MM.1S (cell line): Measurements from ENCODE around the gene EHHADH.
"Not testable (repeated sequence)": the region's sequence is repeated elsewhere in the genome, so short reads cannot be mapped to it uniquely, and the experiment has no call there.

ENCODE experiments used
- DNase-seq: peaks from one replicate; pipeline ENCODE4 v3.0.0-alpha.2; 2015
- H2AFZ ChIP-seq: fragments of 300-600 bp; sonication (generic); 2 replicates; pipeline ENCODE4 v1.6.0; 2016; ENCODE audit warnings: antibody characterized with exemption, low read length
- H3F3A ChIP-seq: fragments of 300-600 bp; sonication (generic); 2 replicates; pipeline ENCODE4 v1.6.1; 2016; ENCODE audit warnings: mild to moderate bottlenecking, antibody characterized with exemption, low read length, moderate library complexity, mixed read lengths; ENCODE audit not compliant: insufficient read depth
- H3K27ac ChIP-seq: fragments of 300-600 bp; sonication (generic); 2 replicates; pipeline ENCODE4 v1.5.1; 2016; ENCODE audit warnings: mild to moderate bottlenecking, low read length
- H3K27me3 ChIP-seq: fragments of 300-600 bp; sonication (generic); replicated peaks from 2 replicates; pipeline ENCODE4 v1.6.0; 2016; ENCODE audit warnings: low read length; ENCODE audit not compliant: insufficient read depth
- H3K36me3 ChIP-seq: fragments of 300-600 bp; sonication (generic); replicated peaks from 2 replicates; pipeline ENCODE4 v1.6.1; 2016; ENCODE audit warnings: mild to moderate bottlenecking, low read length, mixed read lengths; ENCODE audit not compliant: insufficient read depth
- H3K4me1 ChIP-seq: fragments of 300-600 bp; sonication (generic); 2 replicates; pipeline ENCODE4 v1.6.1; 2016; ENCODE audit warnings: low read length, mixed read lengths
- H3K4me2 ChIP-seq: fragments of 300-600 bp; sonication (generic); 2 replicates; pipeline ENCODE4 v1.6.0; 2016; ENCODE audit warnings: low read depth, low read length
- H3K4me3 ChIP-seq: fragments of 300-600 bp; sonication (generic); 2 replicates; pipeline ENCODE4 v1.5.1; 2016; ENCODE audit warnings: low read length, mixed read lengths
- H3K79me2 ChIP-seq: fragments of 300-600 bp; sonication (generic); 2 replicates; pipeline ENCODE4 v1.6.1; 2016; ENCODE audit warnings: mixed run types, low read length, mixed read lengths
- H3K9ac ChIP-seq: fragments of 300-600 bp; sonication (generic); 2 replicates; pipeline ENCODE4 v1.6.1; 2016; ENCODE audit warnings: low read length, mixed read lengths
- H3K9me2 ChIP-seq: fragments of 300-600 bp; sonication (generic); replicated peaks from 2 replicates; pipeline ENCODE4 v1.6.1; 2016; ENCODE audit warnings: mild to moderate bottlenecking, low read length, mixed read lengths; ENCODE audit not compliant: insufficient read depth
- H3K9me3 ChIP-seq: fragments of 300-600 bp; sonication (generic); replicated peaks from 2 replicates; pipeline ENCODE4 v1.6.1; 2016; ENCODE audit warnings: mild to moderate bottlenecking, low read length, mixed read lengths; ENCODE audit not compliant: insufficient read depth
- H4K20me1 ChIP-seq: fragments of 300-600 bp; sonication (generic); 2 replicates; pipeline ENCODE4 v1.6.1; 2016; ENCODE audit warnings: mild to moderate bottlenecking, low read length, moderate library complexity, mixed read lengths; ENCODE audit not compliant: insufficient read depth
- CTCF ChIP-seq: fragments of 300-600 bp; sonication (generic); IDR thresholded peaks from 2 replicates; pipeline ENCODE4 v1.5.1; 2016; ENCODE audit warnings: antibody characterized with exemption, low read length, mixed read lengths
- EZH2 ChIP-seq: fragments of 300-600 bp; sonication (generic); optimal IDR thresholded peaks from 2 replicates; pipeline ENCODE3; 2017; ENCODE audit warnings: low read depth, mild to moderate bottlenecking, antibody characterized with exemption, low read length, mixed read lengths
- EZH2phosphoT487 ChIP-seq: fragments of 300-600 bp; sonication (generic); IDR thresholded peaks from 2 replicates; pipeline ENCODE4 v1.6.1; 2018; ENCODE audit warnings: antibody characterized with exemption, low read length

The EHHADH gene

DNA sequence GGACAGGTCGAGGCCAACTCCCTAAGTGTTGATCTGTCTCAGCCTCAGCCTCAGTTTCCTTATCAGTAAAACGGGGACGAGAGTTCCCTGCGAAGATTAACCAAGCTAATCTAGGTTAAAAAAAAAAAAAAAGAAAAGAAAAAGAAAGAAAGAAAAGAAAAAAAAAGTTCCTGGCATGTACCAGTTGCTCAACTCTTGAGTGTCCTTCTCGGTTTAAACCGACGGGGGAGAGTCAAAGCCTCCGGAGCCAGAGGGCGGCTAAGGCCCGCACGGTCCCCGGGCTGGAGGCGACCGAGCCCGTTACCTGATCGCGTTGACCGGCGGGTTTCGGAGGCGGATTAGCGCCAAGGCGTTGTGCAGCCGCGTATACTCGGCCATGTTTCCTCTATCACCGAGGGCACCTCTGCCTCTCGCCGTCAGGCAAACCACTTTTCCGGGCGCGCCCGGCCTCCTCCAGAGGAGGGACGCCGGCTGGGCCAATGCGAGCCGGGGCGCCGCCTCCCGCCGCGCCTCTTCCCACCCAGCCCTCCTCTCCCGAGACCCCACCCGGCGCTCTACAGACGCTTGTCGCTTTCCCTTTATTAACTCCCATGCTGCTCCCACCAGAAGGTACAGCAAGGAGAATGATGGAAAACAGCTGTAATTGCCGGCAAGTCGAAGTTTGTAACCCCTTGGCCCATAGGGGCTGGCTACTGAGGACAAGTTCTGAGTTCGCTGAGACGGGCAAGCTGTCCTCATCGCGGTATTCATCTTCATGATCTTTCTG is at the start of gene EHHADH:
Gene EHHADH, minus strand, starts transcription at position 405 of the 766 bp plus-strand sequence. Its CDS starts 27 bp downstream, at position 378.
- peak within 1 kb of the TSS; percentile 74 for H3K4me3 ChIP-seq
- TF ChIP-seq EZH2 (no peak), EZH2phosphoT487 (no peak), CTCF (no peak)
- no peak within 1 kb of the TSS for H3K27ac ChIP-seq
- H3K9me3 ChIP-seq, result no peaks in the 10 kb centered on the region
- peak within 1 kb of the TSS; percentile 76 for H3K4me2 ChIP-seq
- no peaks in the 10 kb centered on the region for H3K27me3 ChIP-seq
- H3K9ac ChIP-seq, result peak within 1 kb of the TSS; percentile 59
- H4K20me1 ChIP-seq, result no peaks in the 10 kb centered on the region
- H3K79me2 ChIP-seq, result no peaks in the 10 kb centered on the region
- DNase-seq, result peak; percentile 81
- H2AFZ ChIP-seq, result peak within 1 kb of the TSS; percentile 91
- H3K9me2 ChIP-seq, result no peaks in the 10 kb centered on the region
- H3F3A ChIP-seq, result no peaks in the 10 kb centered on the region
- no peaks in the 10 kb centered on the region for H3K36me3 ChIP-seq
- no peaks in the 10 kb centered on the region for H3K4me1 ChIP-seq

DNA sequence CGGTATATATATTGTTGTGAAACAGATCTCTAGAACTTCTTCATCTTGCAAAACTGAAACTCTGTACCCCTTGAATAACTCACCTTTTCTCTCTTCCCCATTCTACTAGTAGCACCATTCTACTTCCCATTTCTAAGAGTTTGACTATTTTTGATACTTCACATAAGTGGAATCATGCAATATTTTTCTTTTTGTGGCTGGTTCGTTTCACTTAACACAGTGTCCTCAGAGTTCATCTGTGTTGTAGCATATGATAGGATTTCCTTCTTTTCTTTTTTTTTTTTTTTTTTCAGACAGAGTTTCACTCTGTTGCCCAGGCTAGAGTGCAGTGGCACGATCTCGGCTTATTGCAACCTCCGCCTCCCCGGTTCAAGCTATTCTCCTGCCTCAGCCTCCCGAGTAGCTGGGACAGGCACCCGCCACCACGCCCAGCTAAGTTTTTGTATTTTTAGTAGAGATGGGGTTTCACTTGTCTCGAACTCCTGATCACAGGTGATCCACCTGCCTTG is 46.1 kb upstream of the EHHADH start:
- Histone ChIP-seq H3K4me3 (peak overlapping the region; percentile 41), H3K9ac (peak overlapping the region; percentile 12; the same call in 1 of the 2 replicates), H2AFZ (peak overlapping the region; percentile 22; the same call in 1 of the 2 replicates), H3K27ac (peak overlapping the region; percentile 56; the same call in 1 of the 2 replicates), H3K4me2 (peak overlapping the region; percentile 32; the same call in 1 of the 2 replicates)
- DNase-seq, result peak; percentile 23
- not testable (repeated sequence) for H3K4me1 ChIP-seq, H3K79me2 ChIP-seq, H3K9me3 ChIP-seq, H3K27me3 ChIP-seq, H3K36me3 ChIP-seq, H3K9me2 ChIP-seq, H3F3A ChIP-seq, H4K20me1 ChIP-seq

DNA sequence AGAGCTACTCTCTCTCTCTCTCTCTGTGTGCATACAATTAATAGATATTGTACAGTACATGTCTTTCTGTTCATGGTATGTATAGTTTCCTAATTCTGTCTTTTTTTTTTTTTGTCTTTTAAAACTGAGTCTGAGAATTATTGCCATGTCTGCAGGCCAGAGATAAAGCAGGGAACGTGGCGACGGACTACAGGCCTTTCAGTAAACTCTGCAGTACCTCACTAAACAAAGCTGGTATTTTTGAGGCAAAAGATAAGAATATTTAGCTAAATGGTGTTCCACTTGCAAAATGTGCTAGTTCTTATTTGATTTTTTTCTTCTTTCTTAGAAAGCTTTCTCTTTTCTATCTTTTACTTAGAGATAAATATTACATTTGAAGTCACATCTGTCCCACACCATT is 44.0 kb upstream of the EHHADH start:
- Histone ChIP-seq H3K36me3 (no peaks in the 10 kb centered on the region), H4K20me1 (no peaks in the 10 kb centered on the region), H3K9me2 (no peaks in the 10 kb centered on the region), H2AFZ (no peak overlapping the region), H3K9ac (no peak overlapping the region), H3K27me3 (no peaks in the 10 kb centered on the region), H3F3A (peaks cover 8% of the 10 kb centered on the region), H3K4me2 (no peak overlapping the region), H3K4me1 (peaks cover 6% of the 10 kb centered on the region; the same call in 1 of the 2 replicates), H3K27ac (no peak overlapping the region), H3K4me3 (no peak overlapping the region), H3K79me2 (no peaks in the 10 kb centered on the region), H3K9me3 (no peaks in the 10 kb centered on the region)
- TF ChIP-seq EZH2phosphoT487 (no peak), EZH2 (no peak), CTCF (no peak)
- no peak for DNase-seq

DNA sequence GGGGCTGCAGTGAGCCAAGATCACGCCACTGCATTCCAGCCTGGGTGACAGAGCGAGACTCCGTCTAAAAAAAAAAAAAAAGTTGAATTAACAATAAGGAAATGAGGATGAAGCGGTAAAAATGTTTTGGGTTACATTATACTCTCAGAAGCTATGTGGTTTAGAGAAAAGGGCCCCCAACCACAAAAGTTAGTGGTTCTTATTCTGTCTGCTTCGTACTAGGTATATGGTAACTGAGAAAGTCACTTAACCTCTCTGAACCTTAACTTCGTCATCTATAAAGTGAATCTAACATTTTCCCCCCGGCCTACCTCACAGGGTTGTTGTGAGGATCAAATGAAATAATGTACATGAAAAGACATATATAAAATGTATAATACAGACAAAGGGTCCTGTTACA is 38.4 kb upstream of the EHHADH start:
- no peak for TF ChIP-seq EZH2
- TF ChIP-seq EZH2phosphoT487, result no peak
- no peak for TF ChIP-seq CTCF
- Histone ChIP-seq H3F3A (no peaks in the 10 kb centered on the region), H3K4me1 (no peaks in the 10 kb centered on the region), H3K27me3 (no peaks in the 10 kb centered on the region), H3K79me2 (no peaks in the 10 kb centered on the region), H3K4me3 (no peak overlapping the region), H2AFZ (no peak overlapping the region), H3K9ac (no peak overlapping the region), H3K9me3 (no peaks in the 10 kb centered on the region), H3K36me3 (no peaks in the 10 kb centered on the region), H3K9me2 (no peaks in the 10 kb centered on the region), H3K4me2 (no peak overlapping the region), H4K20me1 (no peaks in the 10 kb centered on the region), H3K27ac (no peak overlapping the region)
- DNase-seq, result no peak
